Tibial nerve (tissue), 4 donors: ENCODE measurements around the gene DOCK9. TPM values are rescaled to one million over a fixed set of nuclear protein-coding genes. Genes with fewer than 3 reads are reported as not detected.

ENCODE experiments used
- DNase-seq, 2 donors: peaks; one replicate each; pipeline ENCODE4 v3.0.0-alpha.2; 2019; ENCODE audit warnings: low spot score in 2 of 2
- H3K27ac ChIP-seq, 4 donors: fragments of 200-600 bp; sonication (generic) in 3 of 4; one replicate each; pipeline ENCODE4 v1.5.1; 2017 to 2019; ENCODE audit warnings: mild to moderate bottlenecking in 1 of 4
- H3K27me3 ChIP-seq, 2 donors: fragments of 200-600 bp; sonication (generic) in 1 of 2; one replicate each; pipeline versions ENCODE4 v1.5.1 to v1.6.0; 2017 to 2019
- H3K36me3 ChIP-seq, 3 donors: fragments of 200-600 bp; sonication (generic); one replicate each; pipeline ENCODE4 v1.5.1; 2018 to 2019
- H3K4me1 ChIP-seq, 4 donors: fragments of 200-600 bp; sonication (generic) in 3 of 4; one replicate each; pipeline ENCODE4 v1.5.1; 2017 to 2019
- H3K4me3 ChIP-seq, 4 donors: fragments of 200-600 bp; sonication (generic) in 3 of 4; one replicate each; pipeline ENCODE4 v1.5.1; 2017 to 2019; ENCODE audit warnings: mild to moderate bottlenecking in 1 of 4, moderate library complexity in 1 of 4
- H3K9me3 ChIP-seq, 4 donors: fragments of 200-600 bp; sonication (generic) in 3 of 4; one replicate each; pipeline ENCODE4 v1.5.1; 2017 to 2019
- CTCF ChIP-seq, 5 experiments: fragments of 200-600 bp in 3 of 5; fragments of 450-650 bp in 2 of 5; sonication (generic) in 3 of 5; IDR thresholded peaks; one replicate each; pipeline ENCODE4 v1.5.1; 2016 to 2019; ENCODE audit warnings: antibody characterized with exemption in 5 of 5, mild to moderate bottlenecking in 3 of 5, moderate library complexity in 2 of 5
- EP300 ChIP-seq, 2 donors: sonication (generic); formaldehyde crosslinking; IDR thresholded peaks; one replicate each; pipeline ENCODE4 v1.6.1; 2017; ENCODE audit warnings: antibody characterized with exemption in 2 of 2, mild to moderate bottlenecking in 1 of 2
- POLR2A ChIP-seq, 2 donors: fragments of 450-650 bp; IDR thresholded peaks; one replicate each; pipeline ENCODE4 v1.6.1; 2017; ENCODE audit warnings: antibody characterized with exemption in 2 of 2, mild to moderate bottlenecking in 2 of 2, moderate library complexity in 2 of 2
- WGBS, 2 donors: methylation state at CpG; one replicate each; pipeline ENCODE4 v1.1.5; 2018; 5-methylcytosine and 5-hydroxymethylcytosine counted together
- total RNA-seq, 4 donors: library from RNA; depleted of rRNA; stranded (reverse); fragments of >200 nt; gene quantifications; one replicate each; pipeline ENCODE4 v1.1.0, GENCODE V29; 2016

The DOCK9 gene
- total RNA-seq, 4 donors from 2014 or later: 147 to 258 (median 243) TPM

- Histone ChIP-seq H3K27ac (no peak overlapping the region), H3K36me3 (peaks cover 0 to 80% (median 0%) of the 10 kb centered on the region in 3 donors), H3K4me1 (peaks cover 0 to 4% (median 0%) of the 10 kb centered on the region in 4 donors), H3K27me3 (no peaks in the 10 kb centered on the region), H3K4me3 (no peak overlapping the region), H3K9me3 (no peaks in the 10 kb centered on the region)
- no peak for TF ChIP-seq POLR2A (IDR thresholded peaks at IDR 0.05)
- TF ChIP-seq CTCF (IDR thresholded peaks at IDR 0.05): no peak
- TF ChIP-seq EP300 (IDR thresholded peaks at IDR 0.05): no peak
- 92 to 94% methylated on average over 12 of the region's 12 CpGs for WGBS, 2 donors
- DNase-seq: no peak
Measured at GRCh38 chr13:98794498-98794897, 183.4 kb downstream of the DOCK9 start.

- WGBS, 2 donors: 84 to 86% methylated on average over 11 of the region's 11 CpGs
- H3K4me1 ChIP-seq: no peaks in the 10 kb centered on the region
- no peak for DNase-seq
- H3K9me3 ChIP-seq: no peaks in the 10 kb centered on the region
- H3K36me3 ChIP-seq: peaks cover 0 to 65% (median 0%) of the 10 kb centered on the region in 3 donors
- no peak overlapping the region for H3K4me3 ChIP-seq
- H3K27ac ChIP-seq: no peak overlapping the region
- no peak for TF ChIP-seq CTCF (IDR thresholded peaks at IDR 0.05)
- no peak for TF ChIP-seq POLR2A (IDR thresholded peaks at IDR 0.05)
- TF ChIP-seq EP300 (IDR thresholded peaks at IDR 0.05): no peak
- no peaks in the 10 kb centered on the region for H3K27me3 ChIP-seq
Measured at GRCh38 chr13:98792785-98793495, 184.9 kb downstream of the DOCK9 start.

- TF ChIP-seq EP300 (IDR thresholded peaks at IDR 0.05) (no peak), CTCF (IDR thresholded peaks at IDR 0.05) (no peak), POLR2A (IDR thresholded peaks at IDR 0.05) (no peak)
- H3K9me3 ChIP-seq: no peaks in the 10 kb centered on the region
- H3K4me1 ChIP-seq: no peaks in the 10 kb centered on the region
- 68 to 77% methylated on average over 9 of the region's 9 CpGs for WGBS, 2 donors
- DNase-seq: no peak
- no peaks in the 10 kb centered on the region for H3K27me3 ChIP-seq
- H3K4me3 ChIP-seq: no peak overlapping the region
- H3K36me3 ChIP-seq: peaks cover 0 to 59% (median 0%) of the 10 kb centered on the region in 3 donors
- no peak overlapping the region for H3K27ac ChIP-seq
Measured at GRCh38 chr13:98792321-98792720, 185.5 kb downstream of the DOCK9 start.

GRCh38 chr13:98791611-98792010, 186.3 kb downstream of the DOCK9 start:
- no peak for DNase-seq
- Histone ChIP-seq H3K27ac (no peak overlapping the region), H3K9me3 (no peaks in the 10 kb centered on the region), H3K4me1 (no peaks in the 10 kb centered on the region), H3K27me3 (no peaks in the 10 kb centered on the region), H3K36me3 (peaks cover 0 to 52% (median 0%) of the 10 kb centered on the region in 3 donors), H3K4me3 (no peak overlapping the region)
- WGBS, 2 donors: 85 to 90% methylated on average over 7 of the region's 7 CpGs
- TF ChIP-seq POLR2A (IDR thresholded peaks at IDR 0.05): no peak
- TF ChIP-seq EP300 (IDR thresholded peaks at IDR 0.05): no peak
- no peak for TF ChIP-seq CTCF (IDR thresholded peaks at IDR 0.05)

GRCh38 chr13:98787996-98788395, 189.9 kb downstream of the DOCK9 start:
- Histone ChIP-seq H3K27me3 (no peaks in the 10 kb centered on the region), H3K27ac (no peak overlapping the region), H3K4me1 (no peaks in the 10 kb centered on the region), H3K9me3 (no peaks in the 10 kb centered on the region), H3K4me3 (no peak overlapping the region), H3K36me3 (peaks cover 0 to 16% (median 0%) of the 10 kb centered on the region in 3 donors)
- 87 to 91% methylated on average over 9 of the region's 9 CpGs for WGBS, 2 donors
- DNase-seq: no peak
- TF ChIP-seq EP300 (IDR thresholded peaks at IDR 0.05) (no peak), CTCF (IDR thresholded peaks at IDR 0.05) (no peak), POLR2A (IDR thresholded peaks at IDR 0.05) (no peak)
